Measurements from ENCODE around the gene SMKR1. TPM values are rescaled to one million over a fixed set of nuclear protein-coding genes. Genes with fewer than 3 reads are reported as not detected.

Gene SMKR1
- total RNA-seq, 1 donor from 2014 or later: not detected

DNA sequence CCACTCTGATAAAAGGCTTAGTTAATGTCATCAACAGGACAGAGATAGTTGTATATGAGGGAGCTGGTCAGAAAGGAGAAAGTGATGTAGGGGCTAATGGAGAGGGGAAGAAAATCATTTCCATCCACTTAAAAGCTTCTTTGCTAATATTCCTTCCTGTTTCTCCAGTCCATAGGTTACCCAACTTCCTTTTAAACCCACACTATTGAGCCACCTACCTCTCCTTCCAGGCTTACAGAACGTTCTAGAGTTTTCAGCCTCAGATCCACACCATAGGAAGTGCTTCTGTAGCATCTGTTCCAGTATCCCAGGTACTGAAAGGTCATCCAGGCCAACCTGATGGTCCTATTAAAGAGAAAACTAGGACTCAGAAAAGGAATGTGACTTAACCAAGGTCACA, 39.9 kb upstream of the SMKR1 start:
- Histone ChIP-seq H3K9ac (ENCODE audit: low read length) (no peak overlapping the region), H3K27ac (ENCODE audit: low read depth, low read length) (no peak overlapping the region), H3K36me3 (ENCODE audit: insufficient read depth, low read length) (peaks cover 3% of the 10 kb centered on the region), H3K27me3 (ENCODE audit: insufficient read depth, low read length) (no peaks in the 10 kb centered on the region), H3K9me3 (ENCODE audit: insufficient read depth, low read depth, low read length) (no peaks in the 10 kb centered on the region), H3K79me2 (ENCODE audit: insufficient read depth, low read length) (no peaks in the 10 kb centered on the region), H3K4me1 (ENCODE audit: insufficient read depth, low read length) (no peaks in the 10 kb centered on the region), H2AFZ (ENCODE audit: low read depth, low read length) (no peak overlapping the region), H3K4me2 (ENCODE audit: low read length) (no peak overlapping the region), H3K4me3 (ENCODE audit: insufficient read depth, low read depth, low read length) (no peak overlapping the region), H4K20me1 (ENCODE audit: insufficient read depth, low read length) (no peaks in the 10 kb centered on the region)
- H3K4me3 Mint-ChIP-seq (ENCODE audit: unreplicated experiment): no peak overlapping the region
- H3K27me3 Mint-ChIP-seq (ENCODE audit: low read depth, unreplicated experiment): no peaks in the 10 kb centered on the region
- H3K4me1 Mint-ChIP-seq (ENCODE audit: low read depth, unreplicated experiment): no peaks in the 10 kb centered on the region
- H3K9me3 Mint-ChIP-seq (ENCODE audit: unreplicated experiment): peaks cover 3% of the 10 kb centered on the region
- TF ChIP-seq, protein P1, sequence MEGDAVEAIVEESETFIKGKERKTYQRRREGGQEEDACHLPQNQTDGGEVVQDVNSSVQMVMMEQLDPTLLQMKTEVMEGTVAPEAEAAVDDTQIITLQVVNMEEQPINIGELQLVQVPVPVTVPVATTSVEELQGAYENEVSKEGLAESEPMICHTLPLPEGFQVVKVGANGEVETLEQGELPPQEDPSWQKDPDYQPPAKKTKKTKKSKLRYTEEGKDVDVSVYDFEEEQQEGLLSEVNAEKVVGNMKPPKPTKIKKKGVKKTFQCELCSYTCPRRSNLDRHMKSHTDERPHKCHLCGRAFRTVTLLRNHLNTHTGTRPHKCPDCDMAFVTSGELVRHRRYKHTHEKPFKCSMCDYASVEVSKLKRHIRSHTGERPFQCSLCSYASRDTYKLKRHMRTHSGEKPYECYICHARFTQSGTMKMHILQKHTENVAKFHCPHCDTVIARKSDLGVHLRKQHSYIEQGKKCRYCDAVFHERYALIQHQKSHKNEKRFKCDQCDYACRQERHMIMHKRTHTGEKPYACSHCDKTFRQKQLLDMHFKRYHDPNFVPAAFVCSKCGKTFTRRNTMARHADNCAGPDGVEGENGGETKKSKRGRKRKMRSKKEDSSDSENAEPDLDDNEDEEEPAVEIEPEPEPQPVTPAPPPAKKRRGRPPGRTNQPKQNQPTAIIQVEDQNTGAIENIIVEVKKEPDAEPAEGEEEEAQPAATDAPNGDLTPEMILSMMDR (IDR thresholded peaks at IDR 0.05; ENCODE audit: insufficient read depth, low read depth, low read length): no peak
- TF ChIP-seq EZH2 (IDR thresholded peaks at IDR 0.05; ENCODE audit: insufficient read depth, low read length): no peak
- no peak for FAIRE-seq
- no peak overlapping the region for H3K27ac Mint-ChIP-seq (ENCODE audit: unreplicated experiment)
- no peaks in the 10 kb centered on the region for H3K36me3 Mint-ChIP-seq (ENCODE audit: low read depth, unreplicated experiment)
- no peak for DNase-seq (ENCODE audit: low read depth)

DNA sequence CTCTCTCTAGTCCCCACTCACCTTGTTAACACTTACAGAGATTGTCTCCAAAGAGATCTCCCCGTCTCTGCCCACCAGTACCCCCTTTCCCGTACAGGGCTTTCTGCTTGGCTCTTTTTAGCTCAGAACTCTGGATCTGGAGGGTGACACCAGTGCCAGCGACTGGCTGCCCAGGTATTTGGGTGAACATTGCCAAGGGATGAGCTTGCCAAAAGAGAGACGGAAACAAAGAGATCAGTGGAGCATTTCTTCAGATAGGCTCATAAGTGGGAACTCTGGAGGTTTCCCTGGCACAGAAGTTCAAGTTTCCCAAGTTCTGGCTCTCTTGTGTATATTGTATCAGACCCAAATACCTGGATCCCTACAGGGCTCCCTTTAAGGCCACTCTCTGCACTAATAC, 38.1 kb upstream of the SMKR1 start:
- H3K4me2 ChIP-seq (ENCODE audit: low read length): no peak overlapping the region
- H2AFZ ChIP-seq (ENCODE audit: low read depth, low read length): no peak overlapping the region
- H3K9ac ChIP-seq (ENCODE audit: low read length): no peak overlapping the region
- FAIRE-seq (no peak), DNase-seq (ENCODE audit: low read depth) (no peak)
- Mint-ChIP-seq H3K27ac (ENCODE audit: unreplicated experiment) (no peak overlapping the region), H3K27me3 (ENCODE audit: low read depth, unreplicated experiment) (no peaks in the 10 kb centered on the region), H3K36me3 (ENCODE audit: low read depth, unreplicated experiment) (no peaks in the 10 kb centered on the region), H3K4me3 (ENCODE audit: unreplicated experiment) (no peak overlapping the region), H3K4me1 (ENCODE audit: low read depth, unreplicated experiment) (no peaks in the 10 kb centered on the region), H3K9me3 (ENCODE audit: unreplicated experiment) (peaks cover 3% of the 10 kb centered on the region)
- no peak overlapping the region for H3K27ac ChIP-seq (ENCODE audit: low read depth, low read length)
- H3K79me2 ChIP-seq (ENCODE audit: insufficient read depth, low read length): no peaks in the 10 kb centered on the region
- no peaks in the 10 kb centered on the region for H3K27me3 ChIP-seq (ENCODE audit: insufficient read depth, low read length)
- no peaks in the 10 kb centered on the region for H3K9me3 ChIP-seq (ENCODE audit: insufficient read depth, low read depth, low read length)
- no peaks in the 10 kb centered on the region for H3K4me1 ChIP-seq (ENCODE audit: insufficient read depth, low read length)
- H3K36me3 ChIP-seq (ENCODE audit: insufficient read depth, low read length): peaks cover 3% of the 10 kb centered on the region
- no peaks in the 10 kb centered on the region for H4K20me1 ChIP-seq (ENCODE audit: insufficient read depth, low read length)
- no peak overlapping the region for H3K4me3 ChIP-seq (ENCODE audit: insufficient read depth, low read depth, low read length)
- TF ChIP-seq, protein P1 (IDR thresholded peaks at IDR 0.05; ENCODE audit: insufficient read depth, low read depth, low read length): no peak
- TF ChIP-seq EZH2 (IDR thresholded peaks at IDR 0.05; ENCODE audit: insufficient read depth, low read length): no peak

DNA sequence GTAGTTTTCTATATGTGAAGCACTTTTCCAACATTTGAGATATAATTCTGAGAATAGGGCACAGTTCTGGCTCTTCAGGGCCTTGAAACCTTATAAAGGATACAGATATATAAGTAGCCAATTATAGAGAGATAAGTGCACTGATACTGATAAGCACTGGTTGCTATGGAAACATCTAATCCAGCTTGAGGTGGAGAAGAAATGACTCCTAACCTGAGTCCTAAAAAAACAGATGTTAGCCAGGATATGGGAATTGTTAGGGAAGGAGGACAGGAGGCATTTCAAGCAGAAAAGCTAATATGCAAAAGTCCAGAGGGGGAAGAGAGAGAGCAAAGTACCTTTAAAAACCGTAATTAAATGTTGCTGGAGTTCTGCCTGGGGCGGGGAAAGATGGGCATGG, 37.3 kb upstream of the SMKR1 start:
- Mint-ChIP-seq H3K9me3 (ENCODE audit: unreplicated experiment) (peaks cover 3% of the 10 kb centered on the region), H3K4me1 (ENCODE audit: low read depth, unreplicated experiment) (no peaks in the 10 kb centered on the region), H3K27ac (ENCODE audit: unreplicated experiment) (no peak overlapping the region), H3K27me3 (ENCODE audit: low read depth, unreplicated experiment) (no peaks in the 10 kb centered on the region), H3K4me3 (ENCODE audit: unreplicated experiment) (no peak overlapping the region), H3K36me3 (ENCODE audit: low read depth, unreplicated experiment) (no peaks in the 10 kb centered on the region)
- TF ChIP-seq, protein P1 (IDR thresholded peaks at IDR 0.05; ENCODE audit: insufficient read depth, low read depth, low read length): no peak
- TF ChIP-seq EZH2 (IDR thresholded peaks at IDR 0.05; ENCODE audit: insufficient read depth, low read length): no peak
- Histone ChIP-seq H3K27ac (ENCODE audit: low read depth, low read length) (no peak overlapping the region), H4K20me1 (ENCODE audit: insufficient read depth, low read length) (no peaks in the 10 kb centered on the region), H3K27me3 (ENCODE audit: insufficient read depth, low read length) (no peaks in the 10 kb centered on the region), H3K4me2 (ENCODE audit: low read length) (no peak overlapping the region), H3K36me3 (ENCODE audit: insufficient read depth, low read length) (peaks cover 3% of the 10 kb centered on the region), H3K4me3 (ENCODE audit: insufficient read depth, low read depth, low read length) (no peak overlapping the region), H3K4me1 (ENCODE audit: insufficient read depth, low read length) (no peaks in the 10 kb centered on the region), H2AFZ (ENCODE audit: low read depth, low read length) (no peak overlapping the region), H3K9ac (ENCODE audit: low read length) (no peak overlapping the region), H3K79me2 (ENCODE audit: insufficient read depth, low read length) (no peaks in the 10 kb centered on the region), H3K9me3 (ENCODE audit: insufficient read depth, low read depth, low read length) (no peaks in the 10 kb centered on the region)
- FAIRE-seq (no peak), DNase-seq (ENCODE audit: low read depth) (no peak)
